ENCODE measurements around the gene FBXO46.

The FBXO46 gene

GRCh38 chr19:45712699-45713067 is 18.0 kb downstream of the FBXO46 start:
- H2AK5ac ChIP-seq (ENCODE audit: low read length), result no peak overlapping the region
- no CpG with 5 or more reads among the region's 25 CpGs for WGBS (ENCODE audit: extremely low coverage, insufficient coverage, insufficient read length)

GRCh38 chr19:45711851-45712698 is 18.6 kb downstream of the FBXO46 start:
- Histone ChIP-seq H3K4me1 (ENCODE audit: control insufficient read depth in 1 of 2, insufficient read depth in 2 of 2, low read length in 2 of 2) (peaks cover 0 to 3% of the 10 kb centered on the region in 2 experiments), H3K79me2 (ENCODE audit: control insufficient read depth, insufficient read depth, low read length, poor library complexity) (peaks cover 8% of the 10 kb centered on the region), H3K14ac (ENCODE audit: low read length) (no peak overlapping the region), H3K4ac (ENCODE audit: low read depth, low read length) (no peak overlapping the region), H2AK5ac (ENCODE audit: low read length) (no peak overlapping the region), H3K79me1 (ENCODE audit: low read length) (peaks cover 4% of the 10 kb centered on the region), H3K4me3 (ENCODE audit: low read depth, low read length) (no peak overlapping the region), H2BK5ac (ENCODE audit: low read depth, low read length, poor library complexity) (no peak overlapping the region), H3K9ac (ENCODE audit: low read length) (no peak overlapping the region), H3K18ac (ENCODE audit: low read length) (no peak overlapping the region), H3K36me3 (ENCODE audit: control insufficient read depth in 1 of 2, insufficient read depth in 2 of 2, low read length in 2 of 2) (peaks cover 27 to 31% of the 10 kb centered on the region in 2 experiments), H2BK120ac (ENCODE audit: insufficient read depth, low read length, poor library complexity) (no peak overlapping the region), H4K12ac (ENCODE audit: low read depth, low read length) (no peak overlapping the region), H3K27ac (ENCODE audit: low read depth, low read length) (no peak overlapping the region), H3K9me3 (ENCODE audit: insufficient read depth, low read depth, low read length) (no peaks in the 10 kb centered on the region), H3K4me2 (ENCODE audit: low read length) (no peak overlapping the region), H3K27me3 (ENCODE audit: insufficient read depth, low read length) (no peaks in the 10 kb centered on the region), H2AFZ (ENCODE audit: insufficient read depth, low read length, poor library complexity) (no peak overlapping the region), H2BK12ac (ENCODE audit: low read length) (no peak overlapping the region), H3K23ac (ENCODE audit: low read length) (no peak overlapping the region), H4K8ac (ENCODE audit: low read depth, low read length) (no peak overlapping the region), H4K91ac (ENCODE audit: low read depth, low read length) (no peak overlapping the region)
- no peak for DNase-seq
- WGBS (ENCODE audit: extremely low coverage, insufficient coverage, insufficient read length), result no CpG with 5 or more reads among the region's 76 CpGs

More at GRCh38 chr19:45712699-45713067, 18.0 kb downstream of the FBXO46 start:
- Histone ChIP-seq H3K23ac (ENCODE audit: low read length) (no peak overlapping the region), H4K12ac (ENCODE audit: low read depth, low read length) (no peak overlapping the region), H3K4me1 (ENCODE audit: control insufficient read depth in 1 of 2, insufficient read depth in 2 of 2, low read length in 2 of 2) (peaks cover 0 to 3% of the 10 kb centered on the region in 2 experiments), H3K4ac (ENCODE audit: low read depth, low read length) (no peak overlapping the region), H3K18ac (ENCODE audit: low read length) (no peak overlapping the region), H3K79me2 (ENCODE audit: control insufficient read depth, insufficient read depth, low read length, poor library complexity) (peaks cover 8% of the 10 kb centered on the region), H2BK5ac (ENCODE audit: low read depth, low read length, poor library complexity) (no peak overlapping the region), H3K79me1 (ENCODE audit: low read length) (peaks cover 5% of the 10 kb centered on the region), H3K4me3 (ENCODE audit: low read depth, low read length) (no peak overlapping the region), H2AFZ (ENCODE audit: insufficient read depth, low read length, poor library complexity) (no peak overlapping the region), H3K4me2 (ENCODE audit: low read length) (no peak overlapping the region), H3K9ac (ENCODE audit: low read length) (no peak overlapping the region), H4K8ac (ENCODE audit: low read depth, low read length) (no peak overlapping the region), H2BK120ac (ENCODE audit: insufficient read depth, low read length, poor library complexity) (no peak overlapping the region), H2BK12ac (ENCODE audit: low read length) (no peak overlapping the region), H3K27ac (ENCODE audit: low read depth, low read length) (no peak overlapping the region), H3K36me3 (ENCODE audit: control insufficient read depth in 1 of 2, insufficient read depth in 2 of 2, low read length in 2 of 2) (peaks cover 27 to 31% of the 10 kb centered on the region in 2 experiments), H3K27me3 (ENCODE audit: insufficient read depth, low read length) (no peaks in the 10 kb centered on the region), H3K14ac (ENCODE audit: low read length) (no peak overlapping the region), H3K9me3 (ENCODE audit: insufficient read depth, low read depth, low read length) (no peaks in the 10 kb centered on the region), H4K91ac (ENCODE audit: low read depth, low read length) (no peak overlapping the region)
- DNase-seq, result no peak

GRCh38 chr19:45710356-45711130 is 20.2 kb downstream of the FBXO46 start:
- Histone ChIP-seq H3K4me2 (ENCODE audit: low read length) (no peak overlapping the region), H3K4ac (ENCODE audit: low read depth, low read length) (no peak overlapping the region), H3K14ac (ENCODE audit: low read length) (no peak overlapping the region), H2AFZ (ENCODE audit: insufficient read depth, low read length, poor library complexity) (no peak overlapping the region), H4K91ac (ENCODE audit: low read depth, low read length) (no peak overlapping the region), H3K79me1 (ENCODE audit: low read length) (no peaks in the 10 kb centered on the region), H2BK120ac (ENCODE audit: insufficient read depth, low read length, poor library complexity) (no peak overlapping the region), H2AK5ac (ENCODE audit: low read length) (no peak overlapping the region), H3K23ac (ENCODE audit: low read length) (no peak overlapping the region), H3K27ac (ENCODE audit: low read depth, low read length) (no peak overlapping the region), H3K79me2 (ENCODE audit: control insufficient read depth, insufficient read depth, low read length, poor library complexity) (peaks cover 2% of the 10 kb centered on the region), H3K4me3 (ENCODE audit: low read depth, low read length) (no peak overlapping the region), H2BK5ac (ENCODE audit: low read depth, low read length, poor library complexity) (no peak overlapping the region), H3K9ac (ENCODE audit: low read length) (no peak overlapping the region), H2BK12ac (ENCODE audit: low read length) (no peak overlapping the region), H3K36me3 (ENCODE audit: control insufficient read depth in 1 of 2, insufficient read depth in 2 of 2, low read length in 2 of 2) (peaks cover 27 to 31% of the 10 kb centered on the region in 2 experiments), H4K12ac (ENCODE audit: low read depth, low read length) (no peak overlapping the region), H3K4me1 (ENCODE audit: control insufficient read depth in 1 of 2, insufficient read depth in 2 of 2, low read length in 2 of 2) (no peaks in the 10 kb centered on the region), H3K18ac (ENCODE audit: low read length) (no peak overlapping the region), H3K9me3 (ENCODE audit: insufficient read depth, low read depth, low read length) (no peaks in the 10 kb centered on the region), H4K8ac (ENCODE audit: low read depth, low read length) (no peak overlapping the region), H3K27me3 (ENCODE audit: insufficient read depth, low read length) (no peaks in the 10 kb centered on the region)
- no CpG with 5 or more reads among the region's 10 CpGs for WGBS (ENCODE audit: extremely low coverage, insufficient coverage, insufficient read length)
- no peak for DNase-seq

GRCh38 chr19:45705710-45706415 is 24.8 kb downstream of the FBXO46 start:
- WGBS (ENCODE audit: extremely low coverage, insufficient coverage, insufficient read length), result no CpG with 5 or more reads among the region's 12 CpGs
- Histone ChIP-seq H3K9me3 (ENCODE audit: insufficient read depth, low read depth, low read length) (peaks cover 4% of the 10 kb centered on the region), H3K79me1 (ENCODE audit: low read length) (no peaks in the 10 kb centered on the region), H2BK120ac (ENCODE audit: insufficient read depth, low read length, poor library complexity) (no peak overlapping the region), H3K36me3 (ENCODE audit: control insufficient read depth in 1 of 2, insufficient read depth in 2 of 2, low read length in 2 of 2) (peaks cover 16 to 19% of the 10 kb centered on the region in 2 experiments), H2AFZ (ENCODE audit: insufficient read depth, low read length, poor library complexity) (no peak overlapping the region), H3K4me2 (ENCODE audit: low read length) (no peak overlapping the region), H2AK5ac (ENCODE audit: low read length) (no peak overlapping the region), H3K27ac (ENCODE audit: low read depth, low read length) (no peak overlapping the region), H3K4ac (ENCODE audit: low read depth, low read length) (no peak overlapping the region), H4K12ac (ENCODE audit: low read depth, low read length) (no peak overlapping the region), H3K18ac (ENCODE audit: low read length) (no peak overlapping the region), H3K4me3 (ENCODE audit: low read depth, low read length) (no peak overlapping the region), H3K79me2 (ENCODE audit: control insufficient read depth, insufficient read depth, low read length, poor library complexity) (no peaks in the 10 kb centered on the region), H2BK5ac (ENCODE audit: low read depth, low read length, poor library complexity) (no peak overlapping the region), H3K9ac (ENCODE audit: low read length) (no peak overlapping the region), H3K27me3 (ENCODE audit: insufficient read depth, low read length) (no peaks in the 10 kb centered on the region), H4K91ac (ENCODE audit: low read depth, low read length) (no peak overlapping the region), H3K14ac (ENCODE audit: low read length) (no peak overlapping the region), H4K8ac (ENCODE audit: low read depth, low read length) (no peak overlapping the region), H2BK12ac (ENCODE audit: low read length) (no peak overlapping the region), H3K23ac (ENCODE audit: low read length) (no peak overlapping the region), H3K4me1 (ENCODE audit: control insufficient read depth in 1 of 2, insufficient read depth in 2 of 2, low read length in 2 of 2) (peaks cover 0 to 4% of the 10 kb centered on the region in 2 experiments)
- no peak for DNase-seq

Data from trophoblast cell (in vitro differentiated cells and primary cell).